Parathyroid adenoma (tissue), 2 donors: ENCODE results near the gene CNN2.

Source experiments
- H2AFZ ChIP-seq: fragments of 300-600 bp; sonication (generic); one replicate; pipeline ENCODE4 v1.7.0; 2017; ENCODE audit warnings: antibody characterized with exemption, mild to moderate bottlenecking
- H3K27ac ChIP-seq: fragments of 300-600 bp; sonication (generic); one replicate; pipeline ENCODE4 v1.7.0; 2017
- H3K27me3 ChIP-seq: fragments of 300-600 bp; sonication (generic); one replicate; pipeline ENCODE4 v1.7.0; 2017; ENCODE audit warnings: low read length; ENCODE audit not compliant: control insufficient read depth, insufficient read depth
- H3K36me3 ChIP-seq: fragments of 300-600 bp; sonication (generic); one replicate; pipeline ENCODE4 v1.7.0; 2017; ENCODE audit warnings: low read length; ENCODE audit not compliant: control insufficient read depth, insufficient read depth
- H3K4me1 ChIP-seq: fragments of 300-600 bp; sonication (generic); one replicate; pipeline ENCODE4 v1.7.0; 2017; ENCODE audit warnings: control low read depth
- H3K4me2 ChIP-seq: fragments of 300-600 bp; sonication (generic); one replicate; pipeline ENCODE4 v1.7.0; 2017; ENCODE audit warnings: low read length
- H3K4me3 ChIP-seq: fragments of 300-600 bp; sonication (generic); one replicate; pipeline ENCODE4 v1.7.0; 2017; ENCODE audit warnings: low read depth, low read length
- H3K79me2 ChIP-seq: fragments of 300-600 bp; sonication (generic); one replicate; pipeline ENCODE4 v1.7.0; 2017; ENCODE audit warnings: control low read depth
- H3K9ac ChIP-seq: fragments of 300-600 bp; sonication (generic); one replicate; pipeline ENCODE4 v1.7.0; 2017; ENCODE audit warnings: mild to moderate bottlenecking
- H3K9me3 ChIP-seq: fragments of 300-600 bp; sonication (generic); one replicate; pipeline ENCODE4 v1.7.0; 2017; ENCODE audit warnings: low read length; ENCODE audit not compliant: control insufficient read depth
- TF ChIP-seq, protein P1 (sequence below): fragments of 300-600 bp; sonication (generic); IDR thresholded peaks from one replicate; pipeline ENCODE4 v1.7.0; 2017; ENCODE audit warnings: antibody characterized with exemption, mild to moderate bottlenecking
- donor health status: primary hyperparathyroidism.

The CNN2 gene

DNA sequence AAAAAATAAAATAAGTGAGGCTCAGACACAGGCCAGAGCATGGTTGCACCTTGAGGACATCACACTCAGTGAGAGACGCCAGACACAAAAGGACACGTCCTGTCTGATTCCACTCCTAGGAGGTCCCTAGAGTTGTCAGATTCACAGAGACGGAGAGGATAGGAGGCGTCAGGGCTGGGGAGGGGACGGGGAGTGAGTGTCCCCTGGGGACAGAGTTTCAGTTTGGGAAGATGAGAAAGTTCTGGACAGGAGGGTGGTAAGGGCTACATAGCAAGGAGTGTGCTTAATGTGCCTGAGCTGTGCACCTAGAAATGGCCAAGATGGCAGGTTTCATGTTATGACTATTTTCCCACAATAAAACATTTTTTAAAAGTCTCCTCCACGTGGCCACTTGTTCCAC is 28.3 kb upstream of the CNN2 start:
- Histone ChIP-seq H3K4me1 (peaks cover 4% of the 10 kb centered on the region), H2AFZ (no peak overlapping the region), H3K79me2 (no peaks in the 10 kb centered on the region), H3K27me3 (peaks cover 3% of the 10 kb centered on the region), H3K9ac (no peak overlapping the region), H3K36me3 (no peaks in the 10 kb centered on the region), H3K9me3 (no peaks in the 10 kb centered on the region), H3K27ac (no peak overlapping the region), H3K4me2 (no peak overlapping the region), H3K4me3 (no peak overlapping the region)
- TF ChIP-seq, protein P1, sequence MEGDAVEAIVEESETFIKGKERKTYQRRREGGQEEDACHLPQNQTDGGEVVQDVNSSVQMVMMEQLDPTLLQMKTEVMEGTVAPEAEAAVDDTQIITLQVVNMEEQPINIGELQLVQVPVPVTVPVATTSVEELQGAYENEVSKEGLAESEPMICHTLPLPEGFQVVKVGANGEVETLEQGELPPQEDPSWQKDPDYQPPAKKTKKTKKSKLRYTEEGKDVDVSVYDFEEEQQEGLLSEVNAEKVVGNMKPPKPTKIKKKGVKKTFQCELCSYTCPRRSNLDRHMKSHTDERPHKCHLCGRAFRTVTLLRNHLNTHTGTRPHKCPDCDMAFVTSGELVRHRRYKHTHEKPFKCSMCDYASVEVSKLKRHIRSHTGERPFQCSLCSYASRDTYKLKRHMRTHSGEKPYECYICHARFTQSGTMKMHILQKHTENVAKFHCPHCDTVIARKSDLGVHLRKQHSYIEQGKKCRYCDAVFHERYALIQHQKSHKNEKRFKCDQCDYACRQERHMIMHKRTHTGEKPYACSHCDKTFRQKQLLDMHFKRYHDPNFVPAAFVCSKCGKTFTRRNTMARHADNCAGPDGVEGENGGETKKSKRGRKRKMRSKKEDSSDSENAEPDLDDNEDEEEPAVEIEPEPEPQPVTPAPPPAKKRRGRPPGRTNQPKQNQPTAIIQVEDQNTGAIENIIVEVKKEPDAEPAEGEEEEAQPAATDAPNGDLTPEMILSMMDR = no peak

- Histone ChIP-seq H3K36me3 (no peaks in the 10 kb centered on the region), H2AFZ (no peak overlapping the region), H3K27ac (no peak overlapping the region), H3K4me3 (no peak overlapping the region), H3K79me2 (no peaks in the 10 kb centered on the region), H3K27me3 (peaks cover 3% of the 10 kb centered on the region), H3K4me1 (peaks cover 4% of the 10 kb centered on the region), H3K9ac (no peak overlapping the region), H3K9me3 (no peaks in the 10 kb centered on the region), H3K4me2 (no peak overlapping the region)
- TF ChIP-seq, protein P1 = no peak
Measured at GRCh38 chr19:999379-999719, 27.1 kb upstream of the CNN2 start.

- H3K36me3 ChIP-seq = no peaks in the 10 kb centered on the region
- H3K4me2 ChIP-seq = no peak within 1 kb of the TSS
- no peak within 1 kb of the TSS for H3K4me3 ChIP-seq
- H3K27me3 ChIP-seq = peaks cover 3% of the 10 kb centered on the region
- no peak within 1 kb of the TSS for H3K9ac ChIP-seq
- H3K4me1 ChIP-seq = peaks cover 4% of the 10 kb centered on the region
- TF ChIP-seq, protein P1 = peak; percentile 28
- no peak within 1 kb of the TSS for H2AFZ ChIP-seq
- no peaks in the 10 kb centered on the region for H3K9me3 ChIP-seq
- H3K79me2 ChIP-seq = no peaks in the 10 kb centered on the region
- no peak within 1 kb of the TSS for H3K27ac ChIP-seq
Measured at GRCh38 chr19:1000095-1000494, 26.3 kb upstream of the CNN2 start, which contains the start of gene GRIN3B. TSS of gene GRIN3B (plus strand) at chr19:1000419. CDS start at chr19:1000438, 19 bp downstream.

DNA sequence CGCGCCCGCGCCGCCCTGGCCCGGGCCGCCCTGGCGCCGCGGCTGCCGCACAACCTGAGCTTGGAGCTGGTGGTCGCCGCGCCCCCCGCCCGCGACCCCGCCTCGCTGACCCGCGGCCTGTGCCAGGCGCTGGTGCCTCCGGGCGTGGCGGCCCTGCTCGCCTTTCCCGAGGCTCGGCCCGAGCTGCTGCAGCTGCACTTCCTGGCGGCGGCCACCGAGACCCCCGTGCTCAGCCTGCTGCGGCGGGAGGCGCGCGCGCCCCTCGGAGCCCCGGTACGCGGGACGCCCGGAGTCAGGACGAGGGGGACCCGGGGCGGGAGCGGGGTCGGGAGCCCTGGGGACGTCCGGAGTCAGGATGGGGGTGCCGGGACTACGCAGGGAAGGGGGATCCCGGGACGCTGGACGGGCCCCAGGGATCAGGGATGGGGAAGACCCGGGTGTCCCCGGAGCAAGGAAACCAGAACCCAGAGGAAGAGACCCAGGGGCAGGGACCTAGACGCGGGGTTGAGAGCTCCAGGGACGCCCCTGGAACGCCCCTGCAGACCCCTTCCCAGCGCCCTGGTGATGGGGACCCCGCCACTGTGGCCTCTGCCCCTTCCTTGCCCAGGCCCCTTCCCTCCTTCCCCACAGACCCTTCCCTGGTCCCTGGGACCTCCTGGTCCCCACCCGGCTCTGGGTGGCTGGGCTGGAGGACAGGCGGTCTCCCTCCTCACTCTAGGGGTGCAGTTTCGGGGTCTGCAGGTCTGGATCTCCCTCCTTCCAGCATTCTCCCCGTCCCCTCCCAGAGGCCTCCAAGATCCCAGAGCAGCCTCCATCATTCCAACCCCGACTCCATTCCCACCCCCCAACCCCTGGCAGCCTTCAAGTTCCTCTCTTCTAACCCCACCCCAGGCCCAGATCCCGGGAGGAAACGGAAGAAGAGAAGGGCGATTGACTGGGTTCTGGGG is 25.5 kb upstream of the CNN2 start:
- no peak overlapping the region for H3K4me2 ChIP-seq
- no peak overlapping the region for H2AFZ ChIP-seq
- H3K9ac ChIP-seq = no peak overlapping the region
- no peak overlapping the region for H3K4me3 ChIP-seq
- H3K79me2 ChIP-seq = no peaks in the 10 kb centered on the region
- H3K27ac ChIP-seq = no peak overlapping the region
- H3K27me3 ChIP-seq = peaks cover 3% of the 10 kb centered on the region
- no peaks in the 10 kb centered on the region for H3K36me3 ChIP-seq
- TF ChIP-seq, protein P1 = no peak
- H3K4me1 ChIP-seq = peaks cover 4% of the 10 kb centered on the region
- no peaks in the 10 kb centered on the region for H3K9me3 ChIP-seq
